ENCODE measurements around the gene CST9L. TPM values are rescaled to one million over a fixed set of nuclear protein-coding genes. Genes with fewer than 3 reads are reported as not detected.
A peak's percentile ranks its signal among the peaks of the same experiment; 100 is the strongest.

CST9L gene
- total and polyA plus RNA-seq, 2 of the 13 experiments (the other 11 are each of a cell fraction or from before 2014, with no cell fraction given): 0.15 TPM; not detected in 1

DNA sequence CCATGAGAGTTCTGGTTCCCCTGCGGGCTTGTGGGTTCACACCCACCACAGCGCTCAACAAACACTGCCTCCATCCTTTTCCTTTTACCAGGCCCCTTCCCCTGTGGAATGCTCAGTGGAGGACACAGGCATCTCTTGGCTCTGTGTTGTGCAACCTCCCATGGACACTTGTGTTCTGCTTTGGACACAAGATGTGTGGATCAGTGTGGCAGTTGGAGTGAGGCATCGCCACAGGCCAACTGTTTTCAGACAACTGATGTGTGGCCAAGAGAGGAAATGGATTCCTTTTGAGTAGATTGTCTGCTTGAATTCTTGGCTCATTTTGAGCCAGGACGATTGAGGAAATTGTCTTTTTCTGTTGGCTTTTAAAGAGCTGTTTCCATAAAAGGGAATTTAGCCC is 50.6 kb downstream of the CST9L start:
- intact Hi-C loops (cut with micrococcal nuclease; ENCODE audit: unreplicated experiment) (no loop called here), in situ Hi-C loops (cut with HindIII; ENCODE audit: extremely low pct_ligation_motif_present, low pct_unique_long_range_greater_than_20kb) (no loop called here)
- Histone ChIP-seq H3K9ac (ENCODE audit: insufficient read depth, low read depth, low read length) (no peak overlapping the region), H3K27me3 (ENCODE audit: control insufficient read depth in 1 of 2, insufficient read depth in 2 of 2, low read length in 2 of 2) (peaks cover 0 to 5% of the 10 kb centered on the region in 2 experiments; a peak in 2 of 5 replicates), H3K27ac (ENCODE audit: extremely low read length, insufficient read depth, low read length) (no peak overlapping the region), H3K36me3 (replicated peaks in 1 of 2; ENCODE audit: control insufficient read depth in 1 of 2, insufficient read depth in 2 of 2, low read length in 2 of 2) (no peaks in the 10 kb centered on the region), H3K4me3 (replicated peaks in 1 of 3; ENCODE audit: insufficient read depth in 1 of 3, low read depth in 2 of 3, low read length in 3 of 3) (no peak overlapping the region), H2AFZ (ENCODE audit: low read length) (no peak overlapping the region), H3K79me2 (ENCODE audit: insufficient read depth, low read length) (no peaks in the 10 kb centered on the region), H3K4me1 (ENCODE audit: insufficient read depth, low read length) (peaks cover 33% of the 10 kb centered on the region), H4K20me1 (ENCODE audit: insufficient read depth, low read length) (no peaks in the 10 kb centered on the region), H3K4me2 (ENCODE audit: low read depth, low read length) (no peak overlapping the region), H3K9me3 (ENCODE audit: low read length) (no peaks in the 10 kb centered on the region)
- POLR2A ChIA-PET: no interaction called here
- TF ChIP-seq CEBPB (IDR thresholded peaks at IDR 0.05; ENCODE audit: borderline replicate concordance, low read depth, low read length) (peak; percentile 68; the same call in 1 of the 2 replicates), POLR2AphosphoS2 (IDR thresholded peaks at IDR 0.05; ENCODE audit: low read depth, low read length) (no peak)
- WGBS (ENCODE audit: low lambda C conversion rate): 68% methylated on average over 4 of the region's 4 CpGs
- BruUV-seq (replicated peaks): no TSS peak
- DNase-seq (ENCODE audit: low spot score) (no peak), ATAC-seq (no peak), FAIRE-seq (no peak)
- CTCF ChIA-PET (ENCODE audit: low intra/inter-chr PET ratio, low total read pairs): no interaction called here

GRCh38 chr20:23515250-23515939 is 52.9 kb downstream of the CST9L start:
- Histone ChIP-seq H3K4me1 (ENCODE audit: insufficient read depth, low read length) (peaks cover 20% of the 10 kb centered on the region), H3K27ac (ENCODE audit: extremely low read length, insufficient read depth, low read length) (no peak overlapping the region), H4K20me1 (ENCODE audit: insufficient read depth, low read length) (no peaks in the 10 kb centered on the region), H3K4me3 (replicated peaks in 1 of 3; ENCODE audit: insufficient read depth in 1 of 3, low read depth in 2 of 3, low read length in 3 of 3) (no peak overlapping the region), H3K4me2 (ENCODE audit: low read depth, low read length) (no peak overlapping the region), H3K27me3 (ENCODE audit: control insufficient read depth in 1 of 2, insufficient read depth in 2 of 2, low read length in 2 of 2) (peaks cover 0 to 14% of the 10 kb centered on the region in 2 experiments; a peak in 2 of 5 replicates), H3K9ac (ENCODE audit: insufficient read depth, low read depth, low read length) (no peak overlapping the region), H3K36me3 (replicated peaks in 1 of 2; ENCODE audit: control insufficient read depth in 1 of 2, insufficient read depth in 2 of 2, low read length in 2 of 2) (no peaks in the 10 kb centered on the region), H3K9me3 (ENCODE audit: low read length) (no peaks in the 10 kb centered on the region), H2AFZ (ENCODE audit: low read length) (no peak overlapping the region), H3K79me2 (ENCODE audit: insufficient read depth, low read length) (no peaks in the 10 kb centered on the region)
- ATAC-seq (no peak), DNase-seq (ENCODE audit: low spot score) (no peak), FAIRE-seq (no peak)
- no peak for TF ChIP-seq CTCF (CRISPR knock-in tag; IDR thresholded peaks at IDR 0.05)
- TF ChIP-seq ZNF547 (CRISPR knock-in tag; IDR thresholded peaks at IDR 0.05): no peak
- TF ChIP-seq ZNF672 (CRISPR knock-in tag; IDR thresholded peaks at IDR 0.05): no peak
- TF ChIP-seq, protein P1, sequence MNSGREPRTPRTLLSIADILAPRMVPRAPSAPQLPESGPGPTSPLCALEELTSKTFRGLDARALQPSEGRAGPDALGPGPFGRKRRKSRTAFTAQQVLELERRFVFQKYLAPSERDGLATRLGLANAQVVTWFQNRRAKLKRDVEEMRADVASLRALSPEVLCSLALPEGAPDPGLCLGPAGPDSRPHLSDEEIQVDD (CRISPR knock-in tag; IDR thresholded peaks at IDR 0.05; ENCODE audit: borderline replicate concordance): no peak
- TF ChIP-seq KLF11 (CRISPR knock-in tag; IDR thresholded peaks at IDR 0.05): no peak
- TF ChIP-seq ZNF781 (CRISPR knock-in tag; IDR thresholded peaks at IDR 0.05; ENCODE audit: borderline replicate concordance, not compliant biosample characterization): no peak
- in situ Hi-C loops (cut with HindIII; ENCODE audit: extremely low pct_ligation_motif_present, low pct_unique_long_range_greater_than_20kb): no loop called here
- BruUV-seq (replicated peaks): no TSS peak
- ChIA-PET POLR2A (no interaction called here), CTCF (ENCODE audit: low intra/inter-chr PET ratio, low total read pairs) (no interaction called here)
- WGBS (ENCODE audit: low lambda C conversion rate): 28% methylated on average over 5 of the region's 5 CpGs
- intact Hi-C loops (cut with micrococcal nuclease; ENCODE audit: unreplicated experiment): no loop called here
